HG02970 (cell line): ENCODE measurements around the gene PADI3.

Source experiments
- ATAC-seq: cut with Tn5 transposase; IDR thresholded peaks from one replicate; pipeline ENCODE4 v1.9.1; 2021; ENCODE audit warnings: mild to moderate bottlenecking, moderate library complexity, moderate number of reproducible peaks; ENCODE audit not compliant: unreplicated experiment, low FRiP score

The PADI3 gene

DNA sequence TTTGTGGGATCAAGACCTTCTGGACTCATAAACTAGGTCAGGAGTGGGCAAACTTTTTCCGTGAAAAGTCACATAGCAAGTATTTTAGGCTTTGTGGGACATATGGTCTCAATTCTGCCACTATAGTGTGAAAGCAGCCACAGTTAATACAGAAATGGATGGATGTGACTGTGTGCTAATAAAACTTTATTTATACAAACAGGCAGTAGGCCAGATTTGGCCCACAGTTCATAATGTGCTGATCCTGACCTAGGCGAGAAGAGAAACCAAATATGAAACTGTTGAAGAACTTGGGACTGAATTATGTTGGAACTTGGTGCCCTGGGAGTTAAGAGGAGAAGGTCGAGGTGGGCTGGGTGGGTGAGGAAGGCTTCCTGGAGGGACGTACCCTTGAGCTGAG lies 17.1 kb downstream of the PADI3 start:
- no peak for ATAC-seq

- ATAC-seq = no peak
Measured at GRCh38 chr1:17270891-17271765, 22.2 kb downstream of the PADI3 start.

GRCh38 chr1:17272066-17272465 lies 23.2 kb downstream of the PADI3 start:
- ATAC-seq = no peak

GRCh38 chr1:17272646-17273045 lies 23.7 kb downstream of the PADI3 start:
- ATAC-seq = no peak

- no peak for ATAC-seq
Measured at GRCh38 chr1:17273096-17273495, 24.2 kb downstream of the PADI3 start.

- no peak for ATAC-seq
Measured at GRCh38 chr1:17274186-17275170, 25.6 kb downstream of the PADI3 start.

DNA sequence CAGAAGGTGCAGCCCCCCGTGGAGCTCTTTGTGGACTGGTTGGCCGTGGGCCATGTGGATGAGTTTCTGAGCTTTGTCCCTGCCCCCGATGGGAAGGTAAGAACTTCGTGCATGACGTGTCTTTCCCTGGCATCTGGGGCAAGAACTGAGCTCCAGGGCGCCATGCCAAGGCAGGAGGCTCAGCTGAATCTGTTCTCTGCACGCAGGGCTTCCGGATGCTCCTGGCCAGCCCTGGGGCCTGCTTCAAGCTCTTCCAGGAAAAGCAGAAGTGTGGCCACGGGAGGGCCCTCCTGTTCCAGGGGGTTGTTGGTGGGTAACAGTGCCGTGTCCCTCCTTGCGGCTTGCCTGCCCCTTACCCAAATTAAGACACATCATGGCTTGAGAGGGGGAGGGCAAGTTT lies 27.7 kb downstream of the PADI3 start:
- no peak for ATAC-seq

DNA sequence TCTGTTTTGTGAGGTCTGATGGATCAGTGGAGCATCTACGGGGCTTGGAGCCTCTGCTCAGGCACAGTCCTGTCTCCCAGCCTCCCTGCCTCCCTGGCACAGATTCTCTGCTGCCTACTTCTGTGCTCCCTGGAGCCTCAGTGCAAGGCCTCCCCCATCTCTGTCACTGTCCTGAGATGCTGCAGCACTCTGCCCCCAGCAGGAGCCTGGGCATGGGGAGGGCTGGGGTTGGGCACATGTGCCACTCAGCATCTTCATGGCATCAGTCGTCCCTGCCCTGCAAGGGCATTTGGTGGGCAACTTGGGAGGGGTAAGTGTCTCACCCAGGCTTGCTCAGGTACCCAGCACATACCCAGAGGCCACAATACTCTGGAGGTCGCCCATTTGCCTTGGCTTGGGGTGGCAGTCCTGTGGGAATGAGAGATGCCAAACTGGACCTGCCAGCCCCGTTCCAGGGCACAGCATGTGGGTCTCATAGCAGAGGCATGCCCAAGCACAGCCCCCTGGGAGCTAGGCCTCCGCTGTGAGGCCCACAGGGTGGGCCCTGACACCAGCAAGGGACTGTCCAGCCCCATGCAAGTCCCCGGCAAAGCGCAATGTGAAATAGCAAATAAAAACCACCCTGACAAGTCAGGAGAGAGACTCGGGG lies 28.7 kb downstream of the PADI3 start:
- no peak for ATAC-seq

DNA sequence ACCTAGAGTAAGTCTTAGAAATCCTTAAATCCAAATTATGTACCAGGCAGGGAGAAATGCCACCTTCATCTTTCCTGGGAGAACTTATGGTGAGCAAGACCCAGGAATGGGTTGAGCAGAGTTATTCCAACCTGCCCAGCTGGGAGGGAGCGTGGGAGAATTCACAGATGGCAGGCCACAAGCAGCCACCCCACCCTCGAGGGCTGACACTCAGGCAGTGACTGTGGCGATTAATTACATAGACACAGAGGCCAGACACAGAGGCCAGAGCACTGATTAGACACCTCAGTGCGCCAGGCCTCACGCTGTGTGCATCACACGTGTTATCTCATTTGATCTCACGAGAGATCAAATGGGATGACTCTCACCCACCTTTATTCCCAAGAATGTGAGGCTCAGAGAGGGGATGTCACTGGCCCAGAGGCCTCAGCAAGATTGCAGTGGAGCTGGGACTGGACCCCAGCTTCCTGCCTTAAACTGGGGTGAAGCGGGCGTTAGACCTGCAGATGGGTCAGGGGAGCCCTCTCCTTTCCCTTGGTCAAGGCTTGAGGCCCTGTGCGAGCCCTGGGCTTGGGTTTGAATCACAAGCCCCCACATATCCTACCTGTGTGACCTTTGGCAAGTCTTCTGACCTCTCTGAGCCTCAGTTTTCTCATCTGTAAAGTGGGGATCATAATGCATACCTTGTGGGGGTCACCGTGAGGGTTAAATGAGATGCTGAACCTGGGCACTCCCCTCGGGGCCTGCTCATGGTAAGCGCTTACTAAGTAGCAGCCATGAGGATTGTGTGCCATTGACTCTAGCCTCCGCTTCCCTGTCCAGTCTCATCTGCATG lies 30.3 kb downstream of the PADI3 start:
- ATAC-seq = no peak

- ATAC-seq = no peak
Measured at GRCh38 chr1:17280436-17280835, 31.5 kb downstream of the PADI3 start.

- ATAC-seq = no peak
Measured at GRCh38 chr1:17280894-17281293, 32.0 kb downstream of the PADI3 start.

DNA sequence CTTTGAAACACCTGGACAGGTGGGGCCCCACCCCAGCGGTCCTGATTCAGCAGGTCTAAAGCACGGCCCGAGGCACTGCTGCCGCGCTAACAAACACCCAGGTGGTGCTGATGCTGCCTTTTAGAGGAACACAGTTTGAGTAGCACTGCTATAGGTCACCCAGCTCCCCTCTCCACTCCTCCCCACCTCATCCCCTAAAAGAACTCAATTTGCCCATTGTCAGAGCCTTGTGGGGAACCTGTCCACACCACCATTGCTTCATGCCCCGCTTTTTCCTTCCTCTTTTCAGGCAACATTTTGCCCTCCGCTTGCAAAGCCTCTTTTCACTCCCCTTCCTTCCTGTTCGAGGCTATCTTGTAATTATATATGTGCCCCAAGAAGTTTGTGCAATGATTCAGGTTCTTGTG lies 32.9 kb downstream of the PADI3 start:
- no peak for ATAC-seq

DNA sequence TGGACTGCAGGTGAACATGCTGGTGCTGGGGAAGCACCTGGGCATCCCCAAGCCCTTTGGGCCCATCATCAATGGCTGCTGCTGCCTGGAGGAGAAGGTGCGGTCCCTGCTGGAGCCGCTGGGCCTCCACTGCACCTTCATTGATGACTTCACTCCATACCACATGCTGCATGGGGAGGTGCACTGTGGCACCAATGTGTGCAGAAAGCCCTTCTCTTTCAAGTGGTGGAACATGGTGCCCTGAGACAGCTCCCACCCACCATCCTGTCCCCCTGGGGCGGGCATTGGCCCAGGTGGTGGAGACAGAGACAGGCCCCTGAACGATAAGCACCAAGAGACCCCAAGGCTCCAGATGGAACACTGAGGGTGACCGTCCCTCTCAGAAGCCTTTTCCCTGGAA lies 33.9 kb downstream of the PADI3 start:
- no peak for ATAC-seq

DNA sequence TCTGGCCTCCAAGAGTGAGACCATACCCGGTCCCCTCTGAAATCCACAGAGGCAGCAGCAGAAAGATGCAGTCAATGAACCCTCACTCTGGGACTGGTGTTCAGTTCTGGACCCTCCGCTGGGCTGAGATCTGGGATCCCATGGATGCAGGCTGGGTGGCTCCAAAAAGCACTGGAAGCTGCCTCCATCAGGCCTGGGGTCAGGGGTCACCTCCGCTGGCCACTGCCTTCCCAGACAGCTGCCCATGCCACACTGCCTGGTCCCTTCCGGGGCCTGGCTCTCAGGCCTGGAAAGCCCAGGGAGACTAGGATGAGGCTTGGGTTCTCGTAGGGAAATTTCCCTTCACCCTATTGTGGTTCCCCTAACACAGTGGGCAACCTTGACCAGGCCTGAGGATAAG lies 37.7 kb downstream of the PADI3 start:
- ATAC-seq = no peak

DNA sequence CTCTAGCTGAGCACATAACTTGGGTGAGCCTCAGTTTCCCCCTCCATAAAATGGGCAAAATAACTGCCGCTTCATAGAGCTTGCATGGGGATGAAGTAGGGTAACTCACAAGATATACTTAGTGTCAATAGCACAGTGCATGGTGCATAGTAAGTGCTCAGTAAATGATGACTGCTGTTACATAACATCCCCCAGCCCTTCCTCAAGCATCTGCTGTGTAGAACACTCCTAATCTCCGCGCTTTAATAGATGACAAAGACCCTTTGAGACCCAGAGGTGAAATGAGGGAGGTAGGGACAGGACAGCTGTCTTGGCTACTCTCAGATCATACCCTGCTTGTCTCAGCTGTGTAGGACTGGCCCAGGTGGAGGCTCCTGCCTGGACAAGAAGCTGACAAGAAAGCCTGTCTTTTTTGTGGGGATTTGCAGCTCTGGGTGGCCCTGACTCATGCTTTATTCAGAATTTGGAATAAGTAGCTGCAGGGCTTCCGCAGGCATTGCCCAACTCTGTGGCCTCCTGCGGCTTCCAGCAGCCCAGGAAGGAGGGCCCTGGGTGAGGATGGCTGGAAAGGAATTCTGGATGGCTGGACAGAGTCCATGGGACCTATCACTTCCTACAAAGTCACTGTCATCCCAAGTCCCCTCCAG lies 38.4 kb downstream of the PADI3 start:
- no peak for ATAC-seq

- ATAC-seq = no peak
Measured at GRCh38 chr1:17289721-17290120, 40.8 kb downstream of the PADI3 start.

- no peak for ATAC-seq
Measured at GRCh38 chr1:17290553-17290952, 41.7 kb downstream of the PADI3 start.

- ATAC-seq = no peak
Measured at GRCh38 chr1:17292299-17293160, 43.6 kb downstream of the PADI3 start.
